ENCODE data around the gene LRRFIP1.

LRRFIP1 gene

GRCh38 chr2:237708491-237708890 is 81.1 kb downstream of the LRRFIP1 start:
- DNase-seq: no peak

- no peak for DNase-seq
Measured at GRCh38 chr2:237708961-237709360, 81.6 kb downstream of the LRRFIP1 start.

GRCh38 chr2:237711458-237712150 is 84.2 kb downstream of the LRRFIP1 start:
- DNase-seq: no peak

- no peak for DNase-seq
Measured at GRCh38 chr2:237712477-237713377, 85.3 kb downstream of the LRRFIP1 start.

GRCh38 chr2:237714690-237715458 is 87.5 kb downstream of the LRRFIP1 start:
- no peak for DNase-seq

- no peak for DNase-seq
Measured at GRCh38 chr2:237715459-237715947, 88.1 kb downstream of the LRRFIP1 start.

GRCh38 chr2:237716011-237716410 is 88.6 kb downstream of the LRRFIP1 start:
- DNase-seq: no peak

GRCh38 chr2:237717366-237718276 is 90.2 kb downstream of the LRRFIP1 start:
- DNase-seq: no peak

- no peak for DNase-seq
Measured at GRCh38 chr2:237718277-237718634, 90.9 kb downstream of the LRRFIP1 start.

- no peak for DNase-seq
Measured at GRCh38 chr2:237720444-237720843, 93.1 kb downstream of the LRRFIP1 start.

GRCh38 chr2:237720957-237721356 is 93.6 kb downstream of the LRRFIP1 start:
- DNase-seq: no peak

- DNase-seq: no peak
Measured at GRCh38 chr2:237721458-237721857, 94.1 kb downstream of the LRRFIP1 start.

GRCh38 chr2:237722616-237723015 is 95.2 kb downstream of the LRRFIP1 start:
- DNase-seq: no peak

- no peak for DNase-seq
Measured at GRCh38 chr2:237723023-237723422, 95.6 kb downstream of the LRRFIP1 start.

GRCh38 chr2:237723602-237724001 is 96.2 kb downstream of the LRRFIP1 start:
- peak; percentile 27 for DNase-seq

- no peak for DNase-seq
Measured at GRCh38 chr2:237724811-237725478, 97.6 kb downstream of the LRRFIP1 start.

GRCh38 chr2:237725661-237726060 is 98.3 kb downstream of the LRRFIP1 start:
- no peak for DNase-seq

GRCh38 chr2:237726401-237726830 is 99.0 kb downstream of the LRRFIP1 start:
- no peak for DNase-seq

- no peak for DNase-seq
Measured at GRCh38 chr2:237727363-237727762, 100.0 kb downstream of the LRRFIP1 start.

- DNase-seq: no peak
Measured at GRCh38 chr2:237729681-237730475, 102.5 kb downstream of the LRRFIP1 start.

- peak; percentile 9 for DNase-seq
Measured at GRCh38 chr2:237731663-237732062, 104.3 kb downstream of the LRRFIP1 start.

Data from OCI-M1 (cell line).